MM.1S (cell line): Measurements from ENCODE around the gene MON1B.

ENCODE experiments used
- EZH2 ChIP-seq: fragments of 300-600 bp; sonication (generic); optimal IDR thresholded peaks from 2 replicates; pipeline ENCODE3; 2017; ENCODE audit warnings: low read depth, mild to moderate bottlenecking, antibody characterized with exemption, low read length, mixed read lengths
- EZH2phosphoT487 ChIP-seq: fragments of 300-600 bp; sonication (generic); IDR thresholded peaks from 2 replicates; pipeline ENCODE4 v1.6.1; 2018; ENCODE audit warnings: antibody characterized with exemption, low read length
- TF ChIP-seq, protein P1 (sequence below): fragments of 300-600 bp; sonication (generic); IDR thresholded peaks from 2 replicates; pipeline ENCODE4 v1.5.1; 2016; ENCODE audit warnings: antibody characterized with exemption, low read length, mixed read lengths

DNA sequence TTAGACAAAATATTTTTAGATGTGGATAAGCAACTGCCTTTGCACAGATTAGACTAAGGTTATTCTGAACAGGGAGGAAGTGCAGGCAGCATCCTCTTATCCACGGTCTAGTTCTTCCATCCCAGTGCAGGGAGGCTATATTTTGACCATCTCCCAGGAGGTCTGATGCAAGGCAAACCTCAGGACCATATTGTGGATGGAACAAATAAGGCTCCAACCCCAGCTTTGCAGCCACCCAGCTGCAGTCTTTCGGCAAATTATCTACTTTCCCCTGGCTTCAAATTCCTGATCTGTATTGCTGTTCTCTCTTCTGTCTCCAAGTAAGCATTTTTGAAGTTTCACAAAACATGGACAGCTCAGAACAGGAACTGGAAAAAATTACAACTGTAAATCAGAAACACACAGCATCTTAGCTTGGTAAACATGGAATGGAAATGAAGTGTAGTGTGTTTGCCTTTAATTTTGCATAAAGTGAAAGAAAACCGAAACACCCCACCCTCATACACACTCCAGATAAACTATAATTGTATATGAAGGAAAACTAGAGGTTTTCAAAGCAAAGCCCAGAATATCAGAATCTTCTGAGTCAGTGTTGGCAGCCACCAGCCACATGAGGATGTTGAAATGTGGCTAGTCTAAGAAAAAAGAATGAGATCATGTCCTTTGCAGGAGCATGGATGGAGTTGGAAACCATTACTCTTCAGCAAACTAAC is 33.5 kb upstream of the MON1B start:
- TF ChIP-seq EZH2 (no peak), EZH2phosphoT487 (no peak)
- TF ChIP-seq, protein P1, sequence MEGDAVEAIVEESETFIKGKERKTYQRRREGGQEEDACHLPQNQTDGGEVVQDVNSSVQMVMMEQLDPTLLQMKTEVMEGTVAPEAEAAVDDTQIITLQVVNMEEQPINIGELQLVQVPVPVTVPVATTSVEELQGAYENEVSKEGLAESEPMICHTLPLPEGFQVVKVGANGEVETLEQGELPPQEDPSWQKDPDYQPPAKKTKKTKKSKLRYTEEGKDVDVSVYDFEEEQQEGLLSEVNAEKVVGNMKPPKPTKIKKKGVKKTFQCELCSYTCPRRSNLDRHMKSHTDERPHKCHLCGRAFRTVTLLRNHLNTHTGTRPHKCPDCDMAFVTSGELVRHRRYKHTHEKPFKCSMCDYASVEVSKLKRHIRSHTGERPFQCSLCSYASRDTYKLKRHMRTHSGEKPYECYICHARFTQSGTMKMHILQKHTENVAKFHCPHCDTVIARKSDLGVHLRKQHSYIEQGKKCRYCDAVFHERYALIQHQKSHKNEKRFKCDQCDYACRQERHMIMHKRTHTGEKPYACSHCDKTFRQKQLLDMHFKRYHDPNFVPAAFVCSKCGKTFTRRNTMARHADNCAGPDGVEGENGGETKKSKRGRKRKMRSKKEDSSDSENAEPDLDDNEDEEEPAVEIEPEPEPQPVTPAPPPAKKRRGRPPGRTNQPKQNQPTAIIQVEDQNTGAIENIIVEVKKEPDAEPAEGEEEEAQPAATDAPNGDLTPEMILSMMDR: no peak
